ENCODE measurements around the gene HIPK1.

HIPK1 gene

GRCh38 chr1:113930499-113931161 is 1.5 kb downstream of the HIPK1 start:
- TF ChIP-seq EZH2phosphoT487 (conservative IDR thresholded peaks at IDR 0.05; ENCODE audit: low read length) = no peak
- TF ChIP-seq, protein P1, sequence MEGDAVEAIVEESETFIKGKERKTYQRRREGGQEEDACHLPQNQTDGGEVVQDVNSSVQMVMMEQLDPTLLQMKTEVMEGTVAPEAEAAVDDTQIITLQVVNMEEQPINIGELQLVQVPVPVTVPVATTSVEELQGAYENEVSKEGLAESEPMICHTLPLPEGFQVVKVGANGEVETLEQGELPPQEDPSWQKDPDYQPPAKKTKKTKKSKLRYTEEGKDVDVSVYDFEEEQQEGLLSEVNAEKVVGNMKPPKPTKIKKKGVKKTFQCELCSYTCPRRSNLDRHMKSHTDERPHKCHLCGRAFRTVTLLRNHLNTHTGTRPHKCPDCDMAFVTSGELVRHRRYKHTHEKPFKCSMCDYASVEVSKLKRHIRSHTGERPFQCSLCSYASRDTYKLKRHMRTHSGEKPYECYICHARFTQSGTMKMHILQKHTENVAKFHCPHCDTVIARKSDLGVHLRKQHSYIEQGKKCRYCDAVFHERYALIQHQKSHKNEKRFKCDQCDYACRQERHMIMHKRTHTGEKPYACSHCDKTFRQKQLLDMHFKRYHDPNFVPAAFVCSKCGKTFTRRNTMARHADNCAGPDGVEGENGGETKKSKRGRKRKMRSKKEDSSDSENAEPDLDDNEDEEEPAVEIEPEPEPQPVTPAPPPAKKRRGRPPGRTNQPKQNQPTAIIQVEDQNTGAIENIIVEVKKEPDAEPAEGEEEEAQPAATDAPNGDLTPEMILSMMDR (IDR thresholded peaks at IDR 0.05; ENCODE audit: insufficient read depth, low read length, poor library complexity, severe bottlenecking) = no peak
- Histone ChIP-seq H3K4me2 (ENCODE audit: low read depth, low read length, poor library complexity, severe bottlenecking) (peak overlapping the region; percentile 62), H3K4me3 (ENCODE audit: insufficient read depth, low read length, poor library complexity, severe bottlenecking) (peak overlapping the region; percentile 81), H3K36me3 (ENCODE audit: low read length) (no peaks in the 10 kb centered on the region), H3K9ac (ENCODE audit: low read length) (peak overlapping the region; percentile 68), H3K9me3 (ENCODE audit: insufficient read depth, low read length) (no peaks in the 10 kb centered on the region), H3F3A (ENCODE audit: insufficient read depth) (peaks cover 7% of the 10 kb centered on the region), H3K27ac (ENCODE audit: low read depth, low read length) (peak overlapping the region; percentile 56), H4K20me1 (ENCODE audit: low read depth, low read length) (peaks cover 4% of the 10 kb centered on the region; the same call in 1 of the 2 replicates), H3K9me2 (replicated peaks; ENCODE audit: insufficient read depth, low read length) (no peaks in the 10 kb centered on the region), H3K27me3 (ENCODE audit: low read length) (no peaks in the 10 kb centered on the region), H3K79me2 (ENCODE audit: insufficient read depth, low read length) (peaks cover 60% of the 10 kb centered on the region), H2AFZ (ENCODE audit: low read depth, low read length, severe bottlenecking) (peak overlapping the region; percentile 25)

GRCh38 chr1:113931451-113931851 is 2.3 kb downstream of the HIPK1 start:
- no peaks in the 10 kb centered on the region for H3K36me3 ChIP-seq (ENCODE audit: low read length)
- H3K27me3 ChIP-seq (ENCODE audit: low read length) = no peaks in the 10 kb centered on the region
- peak overlapping the region; percentile 44 for H3K27ac ChIP-seq (ENCODE audit: low read depth, low read length)
- no peak overlapping the region for H2AFZ ChIP-seq (ENCODE audit: low read depth, low read length, severe bottlenecking)
- H4K20me1 ChIP-seq (ENCODE audit: low read depth, low read length) = peaks cover 4% of the 10 kb centered on the region; the same call in 1 of the 2 replicates
- H3K9me2 ChIP-seq (replicated peaks; ENCODE audit: insufficient read depth, low read length) = no peaks in the 10 kb centered on the region
- H3K4me2 ChIP-seq (ENCODE audit: low read depth, low read length, poor library complexity, severe bottlenecking) = peak overlapping the region; percentile 62
- H3K79me2 ChIP-seq (ENCODE audit: insufficient read depth, low read length) = peaks cover 68% of the 10 kb centered on the region
- peak overlapping the region; percentile 81 for H3K4me3 ChIP-seq (ENCODE audit: insufficient read depth, low read length, poor library complexity, severe bottlenecking)
- peaks cover 7% of the 10 kb centered on the region; the same call in 1 of the 2 replicates for H3F3A ChIP-seq (ENCODE audit: insufficient read depth)
- H3K9me3 ChIP-seq (ENCODE audit: insufficient read depth, low read length) = no peaks in the 10 kb centered on the region
- TF ChIP-seq EZH2phosphoT487 (conservative IDR thresholded peaks at IDR 0.05; ENCODE audit: low read length) = no peak
- TF ChIP-seq, protein P1 (IDR thresholded peaks at IDR 0.05; ENCODE audit: insufficient read depth, low read length, poor library complexity, severe bottlenecking) = no peak
- peak overlapping the region; percentile 68; the same call in 1 of the 2 replicates for H3K9ac ChIP-seq (ENCODE audit: low read length)

DNA sequence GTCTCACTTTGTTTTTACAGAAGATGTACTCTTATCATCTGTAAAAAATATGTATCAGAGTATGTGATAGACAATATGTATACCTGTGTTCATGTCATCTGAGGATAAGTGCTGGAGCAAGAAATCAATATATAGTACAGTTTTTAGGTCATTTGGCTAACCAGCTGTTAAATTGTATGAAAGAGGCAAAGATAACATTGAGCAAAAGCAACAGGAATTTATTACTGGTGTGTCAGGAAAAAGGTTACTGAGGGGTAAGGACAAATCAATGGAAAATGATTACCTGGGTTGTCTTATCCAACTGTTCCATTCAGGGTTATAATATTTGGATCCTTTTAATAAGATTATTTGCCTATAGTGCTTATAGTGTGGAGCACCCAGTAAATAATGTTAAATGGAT is 4.9 kb downstream of the HIPK1 start:
- H3K4me2 ChIP-seq (ENCODE audit: low read depth, low read length, poor library complexity, severe bottlenecking) = no peak overlapping the region
- H3K27ac ChIP-seq (ENCODE audit: low read depth, low read length) = no peak overlapping the region
- H3F3A ChIP-seq (ENCODE audit: insufficient read depth) = no peaks in the 10 kb centered on the region; the same call in 1 of the 2 replicates

More for the DNA sequence above, 4.9 kb downstream of the HIPK1 start:
- H3K27me3 ChIP-seq (ENCODE audit: low read length) = no peaks in the 10 kb centered on the region
- no peak overlapping the region for H3K4me3 ChIP-seq (ENCODE audit: insufficient read depth, low read length, poor library complexity, severe bottlenecking)
- no peak for TF ChIP-seq EZH2phosphoT487 (conservative IDR thresholded peaks at IDR 0.05; ENCODE audit: low read length)
- TF ChIP-seq, protein P1 (IDR thresholded peaks at IDR 0.05; ENCODE audit: insufficient read depth, low read length, poor library complexity, severe bottlenecking) = no peak
- H4K20me1 ChIP-seq (ENCODE audit: low read depth, low read length) = peaks cover 12% of the 10 kb centered on the region; the same call in 1 of the 2 replicates
- no peak overlapping the region for H3K9ac ChIP-seq (ENCODE audit: low read length)
- no peaks in the 10 kb centered on the region for H3K9me3 ChIP-seq (ENCODE audit: insufficient read depth, low read length)
- no peaks in the 10 kb centered on the region; the same call in 1 of the 2 replicates for H3K36me3 ChIP-seq (ENCODE audit: low read length)
- H3K9me2 ChIP-seq (replicated peaks; ENCODE audit: insufficient read depth, low read length) = no peaks in the 10 kb centered on the region
- H3K79me2 ChIP-seq (ENCODE audit: insufficient read depth, low read length) = peaks cover 93% of the 10 kb centered on the region
- no peak overlapping the region for H2AFZ ChIP-seq (ENCODE audit: low read depth, low read length, severe bottlenecking)

Measured in SU-DHL-6 (cell line).